ENCODE data around the gene CMBL.
"Not testable (repeated sequence)": the region's sequence is repeated elsewhere in the genome, so short reads cannot be mapped to it uniquely, and the experiment has no call there.

CMBL gene

DNA sequence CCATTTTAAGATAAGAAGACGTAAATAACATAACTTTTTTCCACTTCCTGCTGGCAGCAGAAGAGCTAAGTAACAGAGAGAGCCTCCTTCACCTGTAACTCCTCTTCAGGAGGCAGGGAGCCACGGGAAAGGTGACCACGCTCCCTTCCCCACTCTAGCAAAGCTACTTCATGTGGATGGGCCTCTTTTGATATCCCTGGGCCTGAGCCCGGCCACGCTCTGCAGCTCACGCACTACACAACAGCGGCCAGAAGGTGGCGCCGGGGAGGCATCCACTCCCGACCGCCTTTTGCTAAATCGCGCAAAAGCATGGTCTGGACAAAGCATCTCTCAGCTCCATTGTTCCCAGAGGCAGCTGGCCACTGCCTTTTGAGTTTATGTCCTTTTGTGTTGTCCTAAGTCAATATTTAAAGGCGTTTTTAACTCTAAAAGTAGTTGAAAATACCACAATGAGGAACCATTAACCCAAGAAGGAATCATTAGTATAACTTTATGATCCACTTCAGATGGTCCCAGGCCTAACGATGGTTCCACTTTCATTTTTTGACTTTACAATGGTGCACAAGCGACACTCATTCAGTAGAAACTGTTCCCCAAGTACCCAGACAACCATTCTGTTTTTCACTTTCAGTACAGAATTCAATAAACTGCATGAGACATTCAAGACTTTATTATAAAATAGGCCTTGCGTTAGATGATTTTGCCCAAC, 23.6 kb downstream of the CMBL start:
- FAIRE-seq = no peak

DNA sequence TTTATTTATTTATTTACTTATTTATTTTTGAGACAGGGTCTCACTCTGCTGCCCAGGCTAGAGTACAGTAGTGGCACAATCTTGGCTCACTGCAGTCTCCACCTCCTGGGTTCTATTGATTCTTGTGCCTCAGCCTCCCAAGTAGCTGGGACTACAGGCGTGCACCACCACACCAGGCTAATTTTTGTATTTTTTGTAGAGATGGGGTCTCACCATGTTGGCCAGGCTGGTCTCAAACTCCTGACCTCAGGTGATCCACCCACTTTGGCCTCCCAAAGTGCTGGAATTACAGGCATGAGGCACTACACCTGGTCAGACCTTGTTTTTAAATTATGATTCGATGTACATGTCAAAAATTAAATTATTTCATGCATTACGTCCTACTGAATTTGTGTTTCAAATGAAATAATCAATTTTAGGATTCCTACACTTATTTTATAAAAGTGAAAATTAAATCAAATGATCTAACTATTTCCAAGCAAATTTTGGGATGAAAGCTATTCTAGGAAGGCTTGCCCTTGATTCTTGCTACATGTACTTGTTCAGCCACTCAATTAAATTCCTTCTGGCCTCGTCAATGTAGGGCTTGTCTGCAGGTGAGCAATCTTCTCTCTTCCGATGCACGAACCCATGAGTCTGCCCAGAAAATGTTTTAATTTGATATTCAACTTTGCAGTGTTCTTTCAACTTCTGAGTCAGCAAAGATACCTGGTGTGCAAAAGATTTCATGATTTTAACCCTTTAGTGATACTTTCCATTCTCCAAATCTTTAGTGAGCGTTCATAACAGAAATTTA, 27.6 kb downstream of the CMBL start:
- FAIRE-seq = no peak

DNA sequence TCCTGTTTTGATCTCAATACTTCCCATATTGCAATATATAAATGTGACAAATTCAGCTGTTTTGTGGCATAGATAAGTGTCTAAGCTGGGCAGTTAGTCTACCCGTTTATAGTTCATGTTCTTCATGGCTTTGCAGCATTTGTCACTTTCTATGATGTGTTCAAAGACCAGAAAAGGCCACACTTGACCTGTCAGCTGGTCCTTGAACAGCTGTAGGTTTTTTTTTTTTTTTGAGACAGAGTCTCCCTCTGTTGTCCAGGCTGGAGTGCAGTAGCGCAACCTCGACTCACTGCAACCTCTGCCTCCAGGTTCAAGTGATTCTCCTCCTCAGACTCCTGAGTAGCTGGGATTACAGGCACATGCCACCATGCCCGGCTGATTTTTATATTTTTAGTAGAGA, 28.4 kb downstream of the CMBL start:
- FAIRE-seq = no peak

DNA sequence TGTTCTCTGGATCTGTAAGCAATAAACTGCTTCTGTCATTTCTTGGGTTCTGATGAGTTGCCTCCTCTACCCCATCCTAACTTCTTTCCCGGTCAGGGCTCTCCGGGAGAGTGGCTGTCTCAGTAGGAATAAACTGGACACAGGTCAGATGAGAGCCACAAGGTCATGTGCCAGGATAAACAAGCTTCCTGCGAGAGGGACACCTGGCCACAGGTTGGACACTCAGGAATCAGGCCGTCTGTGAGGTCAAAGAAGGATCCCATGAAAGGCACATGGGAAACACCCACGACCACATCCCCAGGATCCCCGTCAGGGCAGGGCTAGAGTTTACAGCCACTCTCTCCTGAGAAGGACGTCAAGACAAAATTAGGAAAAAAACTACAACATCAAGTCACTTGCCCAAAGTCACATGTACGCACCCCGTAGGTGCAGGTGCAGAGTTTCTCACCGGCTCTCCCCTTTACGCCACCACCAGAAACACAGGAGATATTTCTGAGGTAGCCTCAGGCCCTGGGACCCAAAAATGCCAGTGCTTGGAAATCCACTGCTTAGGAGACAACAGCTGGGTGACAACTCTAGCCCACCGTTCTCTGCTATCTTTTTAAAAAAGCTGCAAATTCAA, 28.9 kb downstream of the CMBL start:
- no peak for FAIRE-seq

DNA sequence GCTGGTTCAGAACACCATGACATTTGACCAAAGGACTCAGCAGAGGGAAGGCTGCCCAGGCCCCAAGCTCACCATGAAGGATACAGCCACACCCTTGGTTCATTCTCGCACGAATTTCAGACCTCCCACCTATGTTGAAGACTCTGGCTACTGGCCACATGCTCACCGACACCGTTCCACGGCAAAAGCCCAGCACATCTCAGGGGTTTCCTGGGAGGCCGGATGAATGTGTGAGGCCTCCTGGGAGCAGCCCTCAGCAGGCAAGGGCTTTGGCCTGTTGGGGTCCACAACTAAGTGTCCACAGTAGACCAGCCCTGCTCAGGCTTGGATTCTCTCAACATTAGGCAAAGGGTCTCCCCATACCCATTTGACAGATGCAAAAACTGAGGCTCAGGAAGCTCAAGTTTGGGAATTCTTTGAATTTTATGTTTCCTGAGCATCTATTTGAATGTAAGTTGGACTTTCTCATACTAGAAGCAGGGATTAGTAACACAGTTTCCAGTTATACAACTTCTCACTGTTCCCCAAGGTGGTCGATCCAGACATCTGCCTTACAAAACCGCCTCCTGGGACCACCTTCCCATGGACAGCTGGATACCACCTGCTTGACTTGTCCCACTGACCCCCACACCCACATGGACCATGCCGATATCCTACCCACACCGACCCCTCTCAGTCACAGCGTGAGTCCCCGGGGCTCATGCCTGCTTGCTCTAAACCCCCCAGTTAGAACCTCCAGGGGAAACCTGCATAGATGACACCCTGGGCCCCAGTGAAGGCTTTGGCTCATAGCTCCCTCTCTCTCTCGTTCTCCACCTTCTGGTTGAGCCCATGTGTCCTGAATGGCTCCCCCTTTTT, 29.7 kb downstream of the CMBL start:
- no peak for FAIRE-seq

DNA sequence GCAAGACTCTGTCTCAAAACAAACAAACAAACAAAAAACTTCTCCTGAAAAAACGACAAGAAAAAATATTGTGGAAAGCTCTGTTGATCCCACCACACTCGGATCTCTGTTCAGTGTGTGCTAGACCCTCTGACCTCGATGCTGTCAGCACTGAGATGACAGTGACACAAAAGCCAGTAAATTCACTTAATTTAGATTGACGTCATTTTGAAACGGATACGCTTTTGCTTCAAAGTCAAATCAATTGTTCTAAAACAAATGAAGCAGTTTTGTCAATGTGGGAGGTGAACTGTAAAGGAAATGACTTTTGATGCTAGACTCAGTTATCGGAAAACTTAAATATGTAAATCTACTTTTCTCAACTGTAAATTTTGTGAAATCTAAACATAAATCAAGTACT, 31.0 kb downstream of the CMBL start:
- no peak for FAIRE-seq

DNA sequence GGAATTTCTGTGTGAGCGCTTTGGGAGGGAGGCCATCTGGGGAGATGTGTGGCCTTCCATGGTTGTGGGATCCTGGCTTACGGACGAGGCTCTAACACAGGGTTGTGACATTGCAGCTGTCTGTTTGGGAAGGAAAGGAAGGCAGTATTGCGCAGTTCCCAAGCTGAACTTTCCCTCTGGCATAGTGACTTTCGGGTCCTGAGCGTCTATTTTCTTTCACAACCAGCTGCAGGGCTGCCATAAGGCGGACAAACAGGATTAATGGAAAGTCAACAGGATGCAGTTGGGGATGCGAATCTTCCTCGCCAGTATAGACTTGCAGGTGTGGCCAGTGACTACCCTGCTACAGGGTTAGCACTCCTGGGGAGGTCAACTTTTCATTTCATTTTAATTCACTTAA, 31.7 kb downstream of the CMBL start:
- no peak for FAIRE-seq

DNA sequence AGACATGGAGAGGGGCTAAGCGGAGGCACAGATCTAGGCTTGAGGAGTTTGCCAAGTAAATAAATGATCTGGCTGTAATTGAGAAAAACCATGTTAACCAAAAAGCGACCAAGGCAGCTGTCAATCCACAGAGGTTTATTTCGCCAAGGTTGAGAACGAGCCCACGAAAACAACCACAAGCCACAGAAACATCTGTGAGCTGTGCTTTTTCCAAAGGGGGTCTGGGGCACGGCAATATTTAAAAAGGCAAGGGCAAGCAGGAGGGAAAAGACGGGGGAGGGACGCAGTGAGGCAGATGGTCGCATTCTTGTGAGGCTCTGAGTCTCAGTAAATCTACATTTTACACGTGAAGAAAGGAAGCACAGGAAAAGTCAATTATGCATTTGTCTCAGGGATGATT, 32.2 kb downstream of the CMBL start:
- FAIRE-seq = no peak

DNA sequence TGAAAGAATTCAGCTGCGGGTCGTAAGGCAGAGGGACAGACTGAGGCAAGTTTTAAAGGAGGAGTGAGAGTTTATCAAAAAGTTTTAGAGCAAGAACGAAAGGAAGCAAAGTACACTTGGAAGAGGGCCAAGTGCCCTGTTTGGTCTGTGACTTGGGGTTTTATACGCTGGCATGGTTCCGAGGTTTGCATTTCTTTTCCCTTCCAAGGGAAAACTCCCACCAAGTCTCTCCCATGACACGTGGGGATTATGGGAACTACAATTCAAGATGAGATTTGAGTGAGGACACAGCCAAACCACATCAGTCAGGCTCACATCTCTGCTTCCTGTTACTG, 34.9 kb downstream of the CMBL start:
- FAIRE-seq = not testable (repeated sequence)

DNA sequence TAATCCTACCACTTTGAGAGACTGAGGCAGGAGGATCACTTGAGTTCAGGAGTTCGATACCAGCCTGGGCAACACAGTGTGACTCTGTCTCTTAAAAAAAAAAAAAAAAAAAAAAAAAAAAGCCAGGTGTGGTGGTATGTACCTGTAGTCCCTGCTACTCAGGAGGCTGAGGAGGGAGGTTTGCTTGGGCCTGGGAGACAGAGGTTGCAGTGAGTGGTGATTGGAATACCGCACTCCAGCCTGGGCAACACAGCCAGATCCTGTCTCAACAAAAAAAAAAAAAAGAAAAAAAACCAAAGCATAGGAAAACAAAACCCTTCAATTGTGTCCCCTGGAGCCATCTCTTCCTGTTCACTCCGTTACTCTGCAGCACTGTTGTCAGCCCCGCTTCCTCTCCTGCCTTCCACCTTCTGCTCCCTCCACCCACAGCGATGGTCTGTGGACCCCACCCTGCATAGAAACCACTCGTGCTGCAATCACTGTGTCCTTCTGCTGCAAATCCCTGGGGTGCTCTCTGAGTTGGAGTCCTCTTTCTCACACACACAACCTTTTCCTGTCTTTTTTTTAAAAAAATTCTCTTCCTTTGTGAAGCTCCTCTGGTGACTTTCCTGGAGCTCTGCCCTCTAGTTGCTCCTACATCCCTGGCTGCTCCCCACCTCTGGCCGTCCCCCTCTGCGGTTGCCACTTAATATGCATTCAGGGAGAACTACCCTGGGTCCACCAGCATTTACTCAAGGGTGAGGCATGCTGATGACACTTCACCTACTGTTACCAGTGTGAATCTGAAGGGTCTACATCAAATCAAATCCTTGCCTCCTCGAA, 35.4 kb downstream of the CMBL start:
- FAIRE-seq = no peak

DNA sequence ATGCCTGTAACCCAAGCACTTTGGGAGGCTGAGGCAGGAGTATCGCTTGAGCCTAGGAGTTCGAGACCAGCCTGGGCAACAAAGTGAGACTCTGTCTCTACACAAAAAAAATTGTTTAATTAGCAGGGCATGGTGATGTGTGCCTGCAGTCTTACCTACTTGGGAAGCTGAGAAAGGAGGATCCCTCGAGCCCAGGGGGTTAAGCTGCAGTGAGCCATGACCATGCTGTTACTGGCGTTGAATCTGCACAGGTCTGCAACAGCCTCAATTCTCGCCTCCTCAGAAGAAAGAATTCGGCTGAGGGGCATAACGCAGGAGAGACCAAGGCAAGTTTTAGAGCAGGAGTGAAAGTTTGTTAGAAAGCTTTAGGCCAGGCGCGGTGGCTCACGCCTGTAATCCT, 39.6 kb downstream of the CMBL start:
- FAIRE-seq = no peak

DNA sequence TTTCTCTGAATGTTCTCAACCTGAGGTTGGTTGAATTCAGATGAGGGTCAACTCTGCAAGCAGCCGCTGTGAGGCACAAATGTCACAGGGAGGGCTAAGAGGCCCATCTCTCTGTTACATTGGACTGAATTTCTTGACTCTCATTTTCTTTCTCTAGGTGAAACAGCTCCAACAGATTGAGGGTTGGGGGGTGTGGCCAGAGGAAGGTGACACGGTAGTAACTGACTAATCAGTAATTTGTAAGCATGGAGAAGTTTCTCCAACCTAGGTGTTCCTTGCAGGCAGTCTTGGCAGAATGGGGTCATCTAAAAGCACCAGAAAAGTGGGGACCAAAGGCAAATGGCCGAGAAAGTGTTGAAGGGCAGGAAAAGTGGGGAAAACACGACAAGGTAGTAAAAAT, 40.9 kb downstream of the CMBL start:
- FAIRE-seq = no peak

DNA sequence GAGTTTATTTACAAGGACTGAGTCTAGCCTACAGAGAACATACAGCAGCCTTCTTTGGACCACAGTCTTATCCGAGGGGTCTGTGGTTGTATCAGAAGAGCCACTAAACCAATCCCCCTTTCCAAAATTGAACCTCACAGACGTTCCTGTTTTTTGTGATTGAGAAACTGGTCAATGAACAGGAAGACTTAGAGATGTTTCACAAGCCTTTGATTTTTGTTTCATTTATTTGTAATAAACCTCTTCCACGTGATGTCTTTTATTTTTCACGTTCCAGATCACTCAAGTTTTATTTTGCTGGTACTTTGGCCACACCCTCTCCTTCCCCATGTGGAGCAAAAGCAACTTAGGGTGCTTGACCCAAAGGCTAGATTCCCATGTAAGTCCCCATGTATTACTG, 41.6 kb downstream of the CMBL start:
- FAIRE-seq = no peak

DNA sequence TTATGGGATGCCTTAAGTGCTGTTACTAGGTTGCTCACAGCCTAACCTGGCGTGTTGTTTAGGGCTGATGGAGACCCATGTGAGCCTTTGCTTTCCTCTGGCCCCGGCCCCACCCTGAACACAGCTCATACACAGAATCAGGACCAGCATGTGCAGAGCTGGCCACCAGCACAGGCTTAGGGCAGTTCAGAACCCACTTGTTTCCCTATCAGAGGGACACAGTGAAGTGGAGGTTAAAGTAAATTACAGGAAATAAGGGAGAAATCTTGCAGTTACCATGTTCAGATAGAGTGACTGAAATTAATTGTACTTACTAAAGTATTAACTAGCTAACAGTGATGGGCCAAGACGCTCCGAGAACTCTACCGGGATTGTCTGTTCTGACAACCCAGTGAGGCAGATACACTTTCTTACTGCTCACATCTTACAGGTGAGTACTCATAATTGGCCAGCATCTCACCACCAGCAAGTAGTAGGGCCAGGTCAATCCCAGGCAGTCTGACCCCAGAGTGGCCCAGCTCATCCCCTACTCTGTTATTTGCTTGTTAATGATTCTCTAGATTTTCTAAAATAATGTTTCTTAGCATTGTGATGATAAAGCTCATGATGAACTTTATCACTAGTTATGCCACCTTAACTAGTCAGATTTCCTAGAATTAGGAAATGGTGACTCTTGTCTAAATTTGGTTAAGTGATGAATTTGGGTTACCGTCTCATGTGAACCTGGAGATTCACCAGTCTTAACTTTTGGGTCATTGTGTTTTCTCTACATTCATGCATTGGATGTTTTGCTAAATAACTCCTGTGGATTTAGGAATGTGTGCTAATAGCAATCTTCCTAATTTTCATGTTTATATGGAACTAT, 42.2 kb downstream of the CMBL start:
- FAIRE-seq = no peak

DNA sequence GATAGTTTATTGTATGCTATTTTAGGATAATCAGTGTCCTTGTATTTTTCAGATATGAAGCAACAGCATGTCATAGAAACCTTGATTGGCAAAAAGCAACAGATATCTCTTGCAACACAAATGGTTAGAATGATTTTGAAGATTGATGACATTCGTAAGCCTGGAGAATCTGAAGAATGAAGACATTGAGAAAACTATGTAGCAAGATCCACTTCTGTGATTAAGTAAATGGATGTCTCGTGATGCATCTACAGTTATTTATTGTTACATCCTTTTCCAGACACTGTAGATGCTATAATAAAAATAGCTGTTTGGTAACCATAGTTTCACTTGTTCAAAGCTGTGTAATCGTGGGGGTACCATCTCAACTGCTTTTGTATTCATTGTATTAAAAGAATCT, 43.1 kb downstream of the CMBL start:
- FAIRE-seq = no peak

DNA sequence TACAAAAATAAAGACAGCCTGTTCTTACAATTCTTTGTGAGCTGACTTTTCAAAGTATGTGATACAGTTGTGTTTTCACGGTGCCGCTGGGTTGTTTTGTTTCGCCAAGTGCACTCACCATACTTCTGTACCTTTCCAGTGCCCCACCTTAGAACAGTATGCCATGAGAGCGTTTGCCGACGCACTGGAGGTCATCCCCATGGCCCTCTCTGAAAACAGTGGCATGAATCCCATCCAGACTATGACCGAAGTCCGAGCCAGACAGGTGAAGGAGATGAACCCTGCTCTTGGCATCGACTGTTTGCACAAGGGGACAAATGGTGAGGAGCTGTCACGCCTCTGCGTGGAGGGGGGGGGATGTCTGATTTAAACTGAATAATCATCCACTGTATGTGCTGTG, 44.7 kb downstream of the CMBL start:
- no peak for FAIRE-seq

DNA sequence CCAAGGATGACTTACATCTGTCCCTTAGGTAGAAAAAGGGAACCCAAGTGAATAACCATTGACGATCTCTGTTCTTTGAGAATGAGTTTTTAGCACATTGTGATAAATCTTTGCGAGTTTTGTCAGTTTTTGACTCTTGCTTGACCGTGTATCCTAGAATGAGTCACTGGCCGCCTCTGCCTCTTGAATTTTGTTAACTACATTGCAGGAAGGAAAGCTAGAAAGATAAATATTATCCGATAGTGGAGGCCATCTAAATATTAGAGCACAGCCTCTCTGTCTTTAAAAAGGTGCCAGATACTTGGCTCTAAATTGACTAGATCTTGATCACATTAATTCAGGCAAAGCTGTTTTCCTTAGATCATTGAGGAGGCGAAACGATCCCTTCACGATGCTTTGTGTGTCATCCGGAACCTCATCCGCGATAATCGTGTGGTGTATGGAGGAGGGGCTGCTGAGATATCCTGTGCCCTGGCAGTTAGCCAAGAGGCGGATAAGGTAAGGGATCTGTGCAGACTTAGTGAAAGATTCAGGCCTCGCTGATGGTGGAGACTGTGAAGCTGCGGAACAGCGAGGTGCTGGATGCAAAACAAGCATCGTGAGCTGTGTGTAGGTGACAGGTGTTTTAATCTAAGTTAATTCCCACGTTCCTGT, 45.5 kb downstream of the CMBL start:
- FAIRE-seq = no peak

DNA sequence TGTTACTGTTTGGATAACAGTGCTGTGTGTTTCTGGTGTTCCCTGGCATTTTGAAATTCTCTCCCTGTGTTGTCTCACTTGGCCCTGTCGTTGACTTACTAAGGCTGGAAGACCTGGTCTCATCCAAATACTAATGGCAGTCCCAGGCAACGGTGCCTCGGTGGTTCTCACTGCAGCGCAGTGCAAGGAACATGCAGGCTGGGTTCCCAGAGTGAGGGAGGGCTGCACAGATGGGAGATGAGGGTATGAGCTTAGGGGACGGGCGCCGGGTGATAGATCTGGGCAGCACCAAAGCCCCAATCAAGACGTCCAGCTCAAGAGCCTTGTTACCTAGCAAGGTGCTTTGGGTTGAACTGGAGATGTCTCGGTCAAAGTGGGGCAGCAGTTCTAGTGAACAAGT, 46.6 kb downstream of the CMBL start:
- no peak for FAIRE-seq

DNA sequence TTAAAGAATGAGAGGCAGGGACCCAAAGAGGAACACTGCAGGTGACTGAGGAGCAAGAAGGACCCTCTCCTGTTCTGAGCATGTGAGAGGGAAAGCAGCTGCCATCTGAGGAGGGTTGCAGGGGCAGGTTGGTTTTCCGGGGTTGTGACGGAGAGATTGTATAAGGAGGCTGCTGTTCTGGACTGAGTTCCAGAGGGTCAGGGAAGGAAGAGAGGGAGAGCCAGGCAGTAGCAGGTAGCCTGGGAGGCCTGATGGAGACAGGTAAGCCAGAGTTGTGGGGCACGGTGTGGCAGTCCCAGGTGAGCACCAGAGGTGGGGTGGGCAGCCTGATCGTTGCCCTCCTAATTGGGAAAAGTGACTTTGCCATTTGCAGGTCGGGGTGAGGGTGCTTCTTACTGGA, 47.8 kb downstream of the CMBL start:
- FAIRE-seq = no peak

DNA sequence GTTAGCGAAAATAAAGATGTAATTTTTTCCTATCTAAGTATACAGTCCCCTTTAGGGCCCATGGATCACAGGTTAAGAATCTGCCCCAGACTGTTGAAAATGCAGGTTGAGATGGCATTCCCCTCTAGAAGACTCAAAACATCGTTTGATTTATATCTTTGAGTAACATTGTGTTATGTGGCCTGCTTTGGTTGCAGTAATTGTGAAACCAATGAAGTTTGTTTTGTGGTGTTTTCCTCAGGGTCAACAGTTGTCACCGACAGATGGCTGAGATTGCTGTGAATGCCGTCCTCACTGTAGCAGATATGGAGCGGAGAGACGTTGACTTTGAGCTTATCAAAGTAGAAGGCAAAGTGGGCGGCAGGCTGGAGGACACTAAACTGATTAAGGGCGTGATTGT, 49.8 kb downstream of the CMBL start:
- no peak for FAIRE-seq

DNA sequence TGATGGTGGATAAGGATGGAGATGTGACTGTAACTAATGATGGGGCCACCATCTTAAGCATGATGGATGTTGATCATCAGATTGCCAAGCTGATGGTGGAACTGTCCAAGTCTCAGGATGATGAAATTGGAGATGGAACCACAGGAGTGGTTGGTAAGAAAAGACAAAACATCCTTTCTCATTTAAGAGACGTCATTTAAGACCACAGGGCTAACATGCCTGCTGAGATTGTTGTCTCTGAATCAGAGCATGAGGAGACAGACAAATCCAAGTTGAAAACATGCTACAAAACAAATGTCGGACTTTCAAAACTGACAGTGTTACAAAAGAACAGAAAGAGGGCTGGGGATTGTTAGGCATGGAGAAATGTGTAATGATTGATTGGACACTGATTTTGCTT, 53.0 kb downstream of the CMBL start:
- no peak for FAIRE-seq
